ENCODE data around the gene SKIC2.
A peak's percentile ranks its signal among the peaks of the same experiment; 100 is the strongest.

The SKIC2 gene

DNA sequence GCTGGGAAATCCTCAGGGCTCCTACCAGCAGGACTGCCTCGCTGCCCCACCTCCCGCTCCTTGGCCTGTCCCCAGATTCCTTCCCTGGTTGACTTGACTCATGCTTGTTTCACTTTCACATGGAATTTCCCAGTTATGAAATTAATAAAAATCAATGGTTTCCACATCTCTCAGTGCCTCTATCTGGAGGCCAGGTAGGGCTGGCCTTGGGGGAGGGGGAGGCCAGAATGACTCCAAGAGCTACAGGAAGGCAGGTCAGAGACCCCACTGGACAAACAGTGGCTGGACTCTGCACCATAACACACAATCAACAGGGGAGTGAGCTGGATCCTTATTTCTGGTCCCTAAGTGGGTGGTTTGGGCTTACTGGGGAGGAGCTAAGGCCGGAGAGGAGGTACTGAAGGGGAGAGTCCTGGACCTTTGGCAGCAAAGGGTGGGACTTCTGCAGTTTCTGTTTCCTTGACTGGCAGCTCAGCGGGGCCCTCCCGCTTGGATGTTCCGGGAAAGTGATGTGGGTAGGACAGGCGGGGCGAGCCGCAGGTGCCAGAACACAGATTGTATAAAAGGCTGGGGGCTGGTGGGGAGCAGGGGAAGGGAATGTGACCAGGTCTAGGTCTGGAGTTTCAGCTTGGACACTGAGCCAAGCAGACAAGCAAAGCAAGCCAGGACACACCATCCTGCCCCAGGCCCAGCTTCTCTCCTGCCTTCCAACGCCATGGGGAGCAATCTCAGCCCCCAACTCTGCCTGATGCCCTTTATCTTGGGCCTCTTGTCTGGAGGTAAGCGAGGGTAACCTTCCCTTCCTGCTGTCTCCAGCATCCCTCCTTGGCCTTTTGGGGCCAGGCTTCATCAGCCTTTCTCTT lies 13.2 kb upstream of the SKIC2 start, which contains the start of gene CFB:
CFB (plus strand) TSS at position 589 of the 863 bp plus-strand sequence; CDS start at position 716, 127 bp downstream.
- no peak for DNase-seq (ENCODE audit: low spot score)

DNA sequence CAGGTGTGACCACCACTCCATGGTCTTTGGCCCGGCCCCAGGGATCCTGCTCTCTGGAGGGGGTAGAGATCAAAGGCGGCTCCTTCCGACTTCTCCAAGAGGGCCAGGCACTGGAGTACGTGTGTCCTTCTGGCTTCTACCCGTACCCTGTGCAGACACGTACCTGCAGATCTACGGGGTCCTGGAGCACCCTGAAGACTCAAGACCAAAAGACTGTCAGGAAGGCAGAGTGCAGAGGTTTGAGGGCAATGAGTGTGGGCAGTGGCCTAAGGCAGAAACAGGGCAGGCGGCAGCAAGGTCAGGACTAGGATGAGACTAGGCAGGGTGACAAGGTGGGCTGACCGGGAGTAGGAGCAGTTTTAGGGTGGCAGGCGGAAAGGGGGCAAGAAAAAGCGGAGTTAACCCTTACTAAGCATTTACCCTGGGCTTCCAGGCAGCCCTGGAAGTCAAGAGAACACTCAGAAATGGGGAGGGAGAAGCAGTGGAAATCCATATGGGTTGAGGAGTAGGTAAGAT lies 12.5 kb upstream of the SKIC2 start:
- no peak for DNase-seq (ENCODE audit: low spot score)

DNA sequence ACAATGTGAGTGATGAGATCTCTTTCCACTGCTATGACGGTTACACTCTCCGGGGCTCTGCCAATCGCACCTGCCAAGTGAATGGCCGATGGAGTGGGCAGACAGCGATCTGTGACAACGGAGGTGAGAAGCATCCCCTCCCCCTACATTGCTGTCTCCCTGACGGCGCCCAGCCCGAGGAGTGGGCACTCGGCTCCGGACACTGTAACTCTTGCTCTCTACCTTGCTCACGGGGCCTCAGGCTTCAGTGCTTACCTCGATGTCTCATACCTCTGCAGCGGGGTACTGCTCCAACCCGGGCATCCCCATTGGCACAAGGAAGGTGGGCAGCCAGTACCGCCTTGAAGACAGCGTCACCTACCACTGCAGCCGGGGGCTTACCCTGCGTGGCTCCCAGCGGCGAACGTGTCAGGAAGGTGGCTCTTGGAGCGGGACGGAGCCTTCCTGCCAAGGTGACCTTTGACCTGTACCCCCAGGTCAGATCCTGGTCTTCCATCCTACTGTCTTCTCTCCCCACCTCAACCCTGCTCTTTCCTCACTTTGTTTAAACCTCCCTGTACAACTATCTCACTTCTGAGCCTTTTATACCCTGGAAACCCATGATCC lies 11.8 kb upstream of the SKIC2 start:
- no peak for DNase-seq (ENCODE audit: low spot score)

DNA sequence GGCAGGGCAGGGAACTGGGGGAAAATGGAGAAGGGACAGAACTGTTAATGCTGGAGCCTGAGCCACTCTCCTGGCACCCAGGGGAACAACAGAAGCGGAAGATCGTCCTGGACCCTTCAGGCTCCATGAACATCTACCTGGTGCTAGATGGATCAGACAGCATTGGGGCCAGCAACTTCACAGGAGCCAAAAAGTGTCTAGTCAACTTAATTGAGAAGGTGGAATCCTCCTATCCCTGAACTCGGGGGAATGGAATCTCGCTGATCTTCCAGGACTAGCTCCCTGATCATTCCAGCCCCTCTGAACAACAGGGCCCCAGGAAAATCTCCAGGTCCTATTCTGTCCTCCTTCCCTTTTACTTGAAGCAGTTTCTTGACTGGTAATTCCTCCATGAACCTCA lies 11.1 kb upstream of the SKIC2 start:
- no peak for DNase-seq (ENCODE audit: low spot score)

DNA sequence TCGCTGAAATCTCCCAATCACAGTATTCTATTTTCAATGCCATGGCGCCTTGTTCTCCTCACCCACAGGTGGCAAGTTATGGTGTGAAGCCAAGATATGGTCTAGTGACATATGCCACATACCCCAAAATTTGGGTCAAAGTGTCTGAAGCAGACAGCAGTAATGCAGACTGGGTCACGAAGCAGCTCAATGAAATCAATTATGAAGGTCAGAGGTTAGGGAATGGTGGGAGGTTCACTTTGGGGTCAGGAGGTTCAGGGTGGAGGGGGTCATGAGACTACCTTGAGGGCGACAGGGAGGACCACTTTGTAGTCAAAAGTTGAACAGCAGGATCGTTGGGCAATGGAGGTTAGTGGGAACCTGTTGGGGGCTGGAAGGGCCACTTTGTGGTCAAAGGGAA lies 10.7 kb upstream of the SKIC2 start:
- DNase-seq (ENCODE audit: low spot score): no peak

DNA sequence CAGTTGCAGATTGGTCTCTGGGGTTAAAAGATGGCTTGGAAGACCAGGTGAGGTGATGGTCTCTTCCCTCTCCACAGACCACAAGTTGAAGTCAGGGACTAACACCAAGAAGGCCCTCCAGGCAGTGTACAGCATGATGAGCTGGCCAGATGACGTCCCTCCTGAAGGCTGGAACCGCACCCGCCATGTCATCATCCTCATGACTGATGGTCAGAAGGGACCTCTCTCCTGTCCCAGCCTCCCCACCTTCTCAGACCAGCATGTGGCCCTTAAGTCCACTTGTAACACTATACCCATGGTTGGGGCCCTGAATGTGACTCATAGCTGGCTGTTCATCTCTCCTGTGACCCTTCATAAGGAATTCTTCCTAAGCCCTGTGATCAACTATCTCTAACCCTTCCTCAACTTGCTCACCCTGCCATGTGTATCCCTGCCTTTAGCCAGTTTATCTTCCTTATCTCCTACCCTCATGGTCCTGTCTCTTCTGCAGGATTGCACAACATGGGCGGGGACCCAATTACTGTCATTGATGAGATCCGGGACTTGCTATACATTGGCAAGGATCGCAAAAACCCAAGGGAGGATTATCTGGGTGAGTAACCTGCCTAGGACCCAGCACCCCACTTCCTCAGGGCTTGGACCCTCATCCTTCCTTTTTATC lies 10.1 kb upstream of the SKIC2 start:
- peak; percentile 12 for DNase-seq (ENCODE audit: low spot score)

DNA sequence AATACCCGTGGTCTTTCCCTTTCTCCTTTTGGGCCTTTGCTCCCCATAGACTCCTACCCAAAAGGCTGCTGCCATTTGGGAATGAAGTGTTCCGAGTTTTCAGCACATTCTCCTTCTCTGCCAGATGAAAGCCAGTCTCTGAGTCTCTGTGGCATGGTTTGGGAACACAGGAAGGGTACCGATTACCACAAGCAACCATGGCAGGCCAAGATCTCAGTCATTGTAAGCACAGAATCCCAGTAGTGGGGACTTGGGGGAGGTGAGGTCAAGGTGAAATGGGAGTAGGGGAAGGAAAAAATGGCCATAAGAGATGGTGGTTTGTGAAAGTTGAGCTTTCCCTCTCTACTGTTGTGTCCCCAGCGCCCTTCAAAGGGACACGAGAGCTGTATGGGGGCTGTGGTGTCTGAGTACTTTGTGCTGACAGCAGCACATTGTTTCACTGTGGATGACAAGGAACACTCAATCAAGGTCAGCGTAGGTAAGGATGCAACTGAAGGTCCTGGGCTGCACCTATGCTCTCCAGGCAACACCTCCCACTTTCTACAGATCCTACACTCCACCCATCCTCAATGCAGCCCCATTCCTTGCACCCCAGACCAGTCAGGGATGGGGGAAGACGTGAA lies 8.9 kb upstream of the SKIC2 start:
- no peak for DNase-seq (ENCODE audit: low spot score)

DNA sequence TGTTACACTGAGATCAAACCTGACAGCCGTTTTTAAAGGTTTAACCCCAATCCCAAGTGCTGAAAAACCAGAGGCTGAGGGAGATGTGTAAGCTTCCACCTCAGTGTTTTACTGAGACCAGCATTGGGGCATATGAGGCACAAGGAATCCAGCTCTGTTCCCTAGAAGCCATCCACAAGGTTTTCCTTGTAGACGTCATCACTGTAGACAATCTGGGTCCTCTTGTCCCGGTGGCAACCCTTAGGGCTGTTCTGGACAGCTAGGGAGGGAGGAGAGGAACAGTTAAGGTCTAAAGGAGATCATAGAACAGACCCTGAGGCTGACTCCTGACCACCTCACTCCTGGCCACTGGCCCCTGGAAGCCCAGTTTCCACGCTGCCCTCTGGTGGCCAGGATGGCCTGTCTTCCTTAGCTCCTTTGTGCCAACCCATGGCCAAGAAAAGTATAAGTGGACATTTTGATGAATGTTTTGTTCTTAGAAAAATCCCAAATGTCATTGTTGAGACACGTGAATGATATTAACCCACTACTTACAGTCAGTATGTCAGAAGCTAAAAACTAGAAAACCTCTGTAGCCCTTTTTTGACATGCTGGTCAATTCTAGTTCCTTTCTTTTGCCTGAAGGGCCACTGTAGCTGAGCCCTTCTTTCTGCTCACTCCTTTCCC lies 6.7 kb upstream of the SKIC2 start:
- peak; percentile 47 for DNase-seq (ENCODE audit: low spot score)

DNA sequence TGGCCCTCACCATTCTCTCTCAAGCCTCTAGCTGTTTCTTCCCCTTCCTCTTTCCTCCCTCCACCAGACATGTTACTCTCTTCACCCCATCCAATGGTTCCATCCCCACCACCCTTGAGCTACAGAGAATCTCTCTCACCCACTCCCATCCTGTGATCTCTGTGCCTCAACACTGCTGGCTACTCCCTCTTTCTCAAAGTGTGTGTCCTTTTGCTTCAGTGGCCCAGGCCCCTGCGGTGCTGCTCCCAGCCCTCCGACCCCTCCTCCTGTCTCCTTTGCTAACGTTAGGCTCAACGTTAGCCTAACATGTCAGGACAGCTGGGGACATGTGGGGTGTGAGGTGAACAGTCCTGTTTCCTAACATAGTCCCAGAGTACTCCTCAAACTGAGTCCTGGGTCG lies 6.1 kb upstream of the SKIC2 start:
- no peak for DNase-seq (ENCODE audit: low spot score)

DNA sequence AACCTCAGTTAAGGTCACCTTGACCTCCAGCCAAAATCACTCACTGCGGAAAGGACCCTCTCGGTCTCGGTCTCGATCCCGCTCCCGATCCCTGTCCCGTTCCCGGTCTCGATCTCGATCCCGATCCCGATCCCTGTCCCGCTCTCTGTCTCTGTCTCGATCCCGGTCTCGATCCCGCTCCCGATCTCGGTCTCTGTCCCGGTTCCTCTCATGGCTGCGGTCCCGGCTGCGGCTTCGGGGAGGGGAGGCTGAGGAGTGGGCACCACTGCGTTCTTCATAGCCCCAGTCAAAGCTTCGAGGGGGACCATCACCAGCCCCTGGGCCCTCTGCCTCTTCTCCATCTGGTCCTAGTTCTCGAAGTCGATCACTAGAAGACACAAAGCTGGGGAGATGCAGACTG lies 4.5 kb upstream of the SKIC2 start:
- DNase-seq (ENCODE audit: low spot score): no peak

DNA sequence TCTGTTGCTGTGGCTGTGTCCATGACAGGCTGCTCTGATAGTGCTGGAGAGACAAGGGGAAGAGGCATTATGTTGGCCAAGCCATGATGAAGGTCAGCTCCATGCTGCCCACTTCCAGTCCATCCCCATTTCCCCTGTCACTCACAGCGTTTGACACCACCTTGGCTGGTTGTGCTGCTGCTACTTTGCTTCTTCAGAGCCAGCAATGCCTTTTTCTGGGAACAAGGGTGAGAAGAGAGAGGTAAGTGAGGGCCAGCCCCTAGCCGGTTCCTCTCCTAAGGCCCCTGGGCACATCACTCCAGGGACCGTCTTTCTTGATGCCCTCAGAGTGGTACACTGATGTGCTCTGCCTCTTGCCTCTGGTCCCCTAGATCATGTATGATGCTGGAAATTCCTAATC lies 2.2 kb upstream of the SKIC2 start:
- no peak for DNase-seq (ENCODE audit: low spot score)

DNA sequence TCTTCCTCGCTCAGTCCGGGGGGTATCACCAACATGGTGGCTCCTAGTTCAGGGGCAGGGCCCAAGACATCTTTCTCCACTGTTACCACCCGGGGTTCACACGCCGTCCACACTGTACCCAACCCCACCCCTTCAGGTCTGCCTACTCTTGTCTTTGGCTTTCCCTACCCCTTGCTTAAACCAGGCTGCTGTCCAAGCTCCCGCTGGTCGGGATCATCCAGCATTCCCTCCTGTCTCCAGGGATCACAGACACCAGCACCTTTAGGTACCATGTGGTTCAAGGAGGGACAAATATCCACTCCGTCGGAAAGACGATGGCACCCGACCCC lies 599 bp upstream of the SKIC2 start:
- DNase-seq (ENCODE audit: low spot score): no peak

DNA sequence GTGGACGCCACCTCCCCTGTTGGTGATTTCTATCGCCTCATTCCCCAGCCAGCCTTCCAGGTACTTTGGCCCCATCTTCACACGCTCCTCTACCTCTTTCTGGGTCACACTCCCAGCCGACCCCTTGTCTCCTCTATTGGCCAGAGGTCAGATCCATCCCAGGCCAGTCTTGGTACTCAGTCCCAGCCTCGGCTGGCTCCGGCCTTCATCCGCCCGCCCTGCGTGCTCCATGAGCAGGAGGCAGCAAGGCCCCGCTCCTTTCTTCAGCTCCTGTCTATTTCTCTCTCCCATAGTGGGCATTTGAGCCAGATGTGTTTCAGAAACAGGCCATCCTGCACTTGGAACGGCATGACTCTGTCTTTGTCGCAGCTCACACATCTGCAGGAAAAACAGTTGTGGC lies 2.6 kb downstream of the SKIC2 start:
- no peak for DNase-seq (ENCODE audit: low spot score)

DNA sequence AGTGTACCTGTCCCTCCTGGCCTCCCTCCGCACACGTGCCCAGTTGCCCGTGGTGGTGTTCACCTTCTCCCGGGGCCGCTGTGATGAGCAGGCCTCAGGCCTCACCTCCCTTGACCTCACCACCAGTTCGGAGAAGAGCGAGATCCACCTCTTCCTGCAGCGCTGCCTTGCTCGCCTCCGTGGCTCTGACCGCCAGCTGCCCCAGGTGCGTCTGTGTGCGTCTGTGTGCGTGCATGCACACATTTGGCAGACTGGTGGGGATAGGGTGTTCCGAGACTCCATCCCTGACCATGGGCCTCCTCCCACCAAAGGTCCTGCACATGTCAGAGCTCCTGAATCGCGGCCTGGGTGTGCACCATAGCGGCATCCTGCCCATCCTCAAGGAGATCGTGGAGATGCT lies 4.9 kb downstream of the SKIC2 start:
- no peak for DNase-seq (ENCODE audit: low spot score)

DNA sequence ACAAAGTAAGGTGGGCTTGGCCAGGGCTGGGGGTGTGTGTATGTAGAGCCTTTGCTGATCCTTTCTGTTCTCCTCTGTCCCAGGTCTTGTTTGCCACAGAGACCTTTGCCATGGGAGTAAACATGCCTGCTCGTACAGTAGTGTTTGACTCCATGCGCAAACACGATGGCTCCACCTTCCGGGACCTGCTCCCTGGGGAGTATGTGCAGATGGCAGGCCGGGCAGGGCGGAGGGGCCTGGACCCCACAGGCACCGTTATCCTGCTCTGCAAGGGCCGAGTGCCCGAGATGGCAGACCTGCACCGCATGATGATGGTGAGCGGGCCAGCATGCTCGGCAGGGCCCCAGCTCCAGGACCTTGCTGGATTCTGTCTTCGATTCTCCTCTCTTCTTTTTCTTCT lies 6.7 kb downstream of the SKIC2 start:
- DNase-seq (ENCODE audit: low spot score): no peak

DNA sequence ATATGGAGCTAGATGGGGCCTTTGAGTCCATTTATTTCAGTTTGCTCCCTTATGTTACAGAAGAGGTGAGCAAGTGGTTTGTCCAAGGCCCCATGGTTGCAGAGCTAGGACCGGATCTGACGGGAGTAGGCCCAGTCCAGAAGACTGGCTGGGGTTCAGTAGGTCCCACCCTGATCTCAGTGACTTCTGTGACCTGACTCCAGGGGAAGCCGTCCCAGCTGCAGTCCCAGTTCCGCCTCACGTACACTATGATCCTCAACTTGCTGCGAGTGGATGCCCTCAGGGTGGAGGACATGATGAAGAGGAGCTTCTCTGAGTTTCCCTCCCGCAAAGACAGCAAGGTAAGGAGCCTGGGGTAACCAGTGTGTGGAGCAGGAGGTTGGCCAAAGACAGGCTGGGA lies 7.5 kb downstream of the SKIC2 start:
- DNase-seq (ENCODE audit: low spot score): no peak

DNA sequence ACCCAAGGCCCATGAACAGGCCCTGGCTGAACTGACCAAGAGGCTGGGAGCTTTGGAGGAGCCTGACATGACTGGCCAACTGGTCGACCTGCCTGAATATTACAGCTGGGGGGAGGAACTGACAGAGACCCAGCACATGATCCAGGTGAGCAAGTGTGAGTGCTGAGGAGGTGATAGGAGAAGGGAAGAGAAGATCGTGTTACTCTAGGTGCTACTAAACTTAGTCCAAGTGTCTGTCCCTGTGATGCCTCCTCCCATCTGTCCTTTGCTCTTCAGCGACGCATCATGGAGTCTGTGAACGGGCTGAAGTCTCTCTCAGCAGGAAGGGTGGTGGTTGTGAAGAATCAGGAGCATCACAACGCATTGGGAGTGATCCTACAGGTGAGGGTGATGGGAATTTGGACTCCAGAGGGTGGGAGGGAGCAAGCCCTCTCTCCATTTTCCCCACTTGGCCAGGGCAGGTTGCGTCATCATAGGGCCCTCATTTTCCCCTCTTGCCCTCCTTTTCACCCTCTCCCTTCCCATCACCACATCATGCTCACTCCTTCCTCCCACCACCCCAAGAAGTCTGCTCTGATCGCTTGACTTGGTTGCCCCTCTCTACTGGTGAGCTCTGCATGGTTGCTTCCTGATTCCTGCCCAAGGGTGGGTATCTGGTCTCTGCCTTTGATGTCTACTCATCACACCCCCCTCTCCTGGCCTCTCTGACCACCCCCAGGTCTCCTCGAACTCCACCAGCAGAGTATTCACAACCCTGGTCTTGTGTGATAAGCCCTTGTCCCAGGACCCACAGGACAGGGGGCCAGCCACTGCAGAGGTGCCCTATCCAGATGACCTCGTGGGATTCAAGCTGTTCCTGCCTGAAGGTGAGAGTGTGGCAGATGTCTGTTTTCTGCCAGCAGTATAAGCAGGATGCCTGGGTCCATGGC lies 8.3 kb downstream of the SKIC2 start:
- no peak for DNase-seq (ENCODE audit: low spot score)

DNA sequence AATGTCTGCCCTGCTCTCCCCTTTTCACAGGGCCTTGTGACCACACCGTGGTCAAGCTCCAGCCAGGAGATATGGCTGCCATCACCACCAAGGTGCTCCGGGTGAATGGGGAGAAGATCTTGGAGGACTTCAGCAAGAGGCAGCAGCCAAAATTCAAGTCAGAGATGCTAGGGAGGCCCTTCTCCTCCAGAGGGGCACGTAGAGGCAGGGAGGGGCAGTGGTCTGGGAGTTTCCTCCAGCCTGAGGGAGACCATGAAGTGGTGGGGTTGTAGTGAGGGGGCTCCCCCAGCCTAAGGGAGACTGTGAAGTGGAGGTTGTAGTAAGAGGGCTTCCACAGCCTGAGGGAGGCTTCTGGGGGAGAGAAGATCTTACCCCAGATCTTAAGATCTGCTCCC lies 8.9 kb downstream of the SKIC2 start:
- DNase-seq (ENCODE audit: low spot score): no peak

DNA sequence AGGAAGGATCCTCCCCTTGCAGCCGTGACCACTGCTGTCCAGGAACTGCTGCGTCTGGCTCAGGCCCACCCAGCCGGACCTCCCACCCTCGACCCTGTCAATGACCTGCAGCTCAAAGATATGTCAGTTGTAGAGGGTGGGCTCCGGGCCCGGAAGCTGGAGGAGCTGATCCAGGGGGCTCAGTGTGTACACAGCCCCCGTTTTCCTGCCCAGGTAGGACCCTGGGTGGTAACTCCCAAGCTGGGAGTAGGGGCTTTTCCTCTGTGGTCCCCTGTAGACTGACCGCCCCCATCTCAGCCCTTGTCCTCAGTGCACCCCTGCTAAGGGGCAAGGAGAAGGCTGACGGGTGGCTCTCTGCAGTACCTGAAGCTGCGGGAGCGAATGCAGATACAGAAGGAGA lies 9.4 kb downstream of the SKIC2 start:
- no peak for DNase-seq (ENCODE audit: low spot score)

DNA sequence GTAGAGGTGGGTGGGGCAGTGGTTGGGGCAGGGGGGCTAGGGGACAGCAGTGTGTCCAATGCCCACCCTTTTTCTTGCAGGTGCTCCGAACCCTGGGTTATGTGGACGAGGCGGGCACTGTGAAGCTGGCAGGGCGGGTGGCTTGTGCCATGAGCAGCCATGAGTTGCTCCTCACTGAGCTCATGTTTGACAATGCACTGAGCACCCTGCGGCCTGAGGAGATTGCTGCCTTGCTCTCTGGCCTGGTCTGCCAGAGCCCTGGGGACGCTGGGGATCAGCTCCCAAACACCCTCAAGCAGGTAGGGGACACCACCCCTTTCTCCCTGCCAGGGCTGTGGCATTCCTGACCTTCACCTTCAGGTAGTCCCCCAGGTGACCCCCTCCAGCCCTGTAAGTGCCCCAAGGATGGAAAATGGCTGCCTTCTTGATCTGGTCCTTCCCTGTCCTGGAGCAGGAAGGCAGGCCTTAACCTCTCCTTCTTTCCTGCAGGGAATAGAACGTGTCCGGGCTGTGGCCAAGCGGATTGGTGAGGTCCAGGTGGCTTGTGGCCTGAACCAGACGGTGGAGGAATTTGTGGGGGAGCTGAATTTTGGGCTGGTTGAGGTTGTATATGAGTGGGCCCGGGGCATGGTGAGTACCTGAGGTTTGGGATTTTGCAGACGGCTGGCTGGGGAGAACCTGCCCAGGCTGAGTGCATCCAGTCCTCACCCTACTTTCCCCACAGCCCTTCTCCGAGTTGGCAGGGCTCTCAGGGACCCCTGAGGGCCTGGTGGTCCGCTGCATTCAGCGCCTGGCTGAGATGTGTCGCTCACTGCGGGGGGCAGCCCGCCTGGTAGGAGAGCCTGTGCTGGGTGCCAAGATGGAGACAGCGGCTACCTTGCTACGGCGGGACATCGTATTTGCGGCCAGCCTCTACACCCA lies 10.1 kb downstream of the SKIC2 start:
- no peak for DNase-seq (ENCODE audit: low spot score)
